ENCODE measurements around the gene CDK5R2.

Gene CDK5R2

GRCh38 chr2:219001577-219002394 lies 42.3 kb downstream of the CDK5R2 start:
- Histone ChIP-seq H3K4me1 (ENCODE audit: control insufficient read depth in 1 of 2, insufficient read depth in 2 of 2, low read length in 2 of 2) (peaks cover 9 to 19% of the 10 kb centered on the region in 2 donors), H3K9me3 (ENCODE audit: control insufficient read depth in 1 of 2, low read length in 2 of 2) (no peaks in the 10 kb centered on the region), H3K9ac (ENCODE audit: low read depth in 1 of 2, low read length in 2 of 2) (peak overlapping the region; percentile 57 to 71), H3K27ac (ENCODE audit: low read depth, low read length) (peak overlapping the region; percentile 50), H3K4me3 (ENCODE audit: low read depth in 1 of 2, low read length in 2 of 2) (peak overlapping the region; percentile 57 to 61), H3K36me3 (ENCODE audit: control insufficient read depth in 1 of 2, insufficient read depth in 2 of 2, low read length in 2 of 2) (no peaks in the 10 kb centered on the region), H3K27me3 (ENCODE audit: control insufficient read depth in 1 of 2, insufficient read depth in 2 of 2, low read length in 2 of 2) (peaks cover 54 to 56% of the 10 kb centered on the region in 2 donors)

- peak overlapping the region; percentile 48 to 57 for H3K9ac ChIP-seq (ENCODE audit: low read depth in 1 of 2, low read length in 2 of 2)
- H3K4me1 ChIP-seq (ENCODE audit: control insufficient read depth in 1 of 2, insufficient read depth in 2 of 2, low read length in 2 of 2) = peaks cover 9 to 19% of the 10 kb centered on the region in 2 donors
- H3K9me3 ChIP-seq (ENCODE audit: control insufficient read depth in 1 of 2, low read length in 2 of 2) = no peaks in the 10 kb centered on the region
- no peaks in the 10 kb centered on the region for H3K36me3 ChIP-seq (ENCODE audit: control insufficient read depth in 1 of 2, insufficient read depth in 2 of 2, low read length in 2 of 2)
- peak overlapping the region; percentile 57 to 61 for H3K4me3 ChIP-seq (ENCODE audit: low read depth in 1 of 2, low read length in 2 of 2)
- peaks cover 54 to 56% of the 10 kb centered on the region in 2 donors for H3K27me3 ChIP-seq (ENCODE audit: control insufficient read depth in 1 of 2, insufficient read depth in 2 of 2, low read length in 2 of 2)
- peak overlapping the region; percentile 50 for H3K27ac ChIP-seq (ENCODE audit: low read depth, low read length)
Observed at GRCh38 chr2:219002395-219003266, 43.2 kb downstream of the CDK5R2 start.

- Histone ChIP-seq H3K9ac (ENCODE audit: low read depth in 1 of 2, low read length in 2 of 2) (no peak overlapping the region), H3K36me3 (ENCODE audit: control insufficient read depth in 1 of 2, insufficient read depth in 2 of 2, low read length in 2 of 2) (no peaks in the 10 kb centered on the region), H3K27ac (ENCODE audit: low read depth, low read length) (no peak overlapping the region), H3K9me3 (ENCODE audit: control insufficient read depth in 1 of 2, low read length in 2 of 2) (no peaks in the 10 kb centered on the region), H3K27me3 (ENCODE audit: control insufficient read depth in 1 of 2, insufficient read depth in 2 of 2, low read length in 2 of 2) (peaks cover 54 to 56% of the 10 kb centered on the region in 2 donors), H3K4me3 (ENCODE audit: low read depth in 1 of 2, low read length in 2 of 2) (peak overlapping the region; percentile 51 to 61), H3K4me1 (ENCODE audit: control insufficient read depth in 1 of 2, insufficient read depth in 2 of 2, low read length in 2 of 2) (peaks cover 9 to 19% of the 10 kb centered on the region in 2 donors)
Observed at GRCh38 chr2:219003267-219003634, 43.8 kb downstream of the CDK5R2 start.

- H3K36me3 ChIP-seq (ENCODE audit: control insufficient read depth in 1 of 2, insufficient read depth in 2 of 2, low read length in 2 of 2) = no peaks in the 10 kb centered on the region
- H3K4me3 ChIP-seq (ENCODE audit: low read depth in 1 of 2, low read length in 2 of 2) = no peak overlapping the region
- H3K27ac ChIP-seq (ENCODE audit: low read depth, low read length) = no peak overlapping the region
- peaks cover 9 to 19% of the 10 kb centered on the region in 2 donors for H3K4me1 ChIP-seq (ENCODE audit: control insufficient read depth in 1 of 2, insufficient read depth in 2 of 2, low read length in 2 of 2)
- H3K9me3 ChIP-seq (ENCODE audit: control insufficient read depth in 1 of 2, low read length in 2 of 2) = no peaks in the 10 kb centered on the region
- H3K9ac ChIP-seq (ENCODE audit: low read depth in 1 of 2, low read length in 2 of 2) = no peak overlapping the region
- peaks cover 54 to 56% of the 10 kb centered on the region in 2 donors for H3K27me3 ChIP-seq (ENCODE audit: control insufficient read depth in 1 of 2, insufficient read depth in 2 of 2, low read length in 2 of 2)
Observed at GRCh38 chr2:219003979-219004378, 44.5 kb downstream of the CDK5R2 start.

- Histone ChIP-seq H3K4me3 (ENCODE audit: low read depth in 1 of 2, low read length in 2 of 2) (no peak overlapping the region), H3K4me1 (ENCODE audit: control insufficient read depth in 1 of 2, insufficient read depth in 2 of 2, low read length in 2 of 2) (no peaks in the 10 kb centered on the region), H3K9me3 (ENCODE audit: control insufficient read depth in 1 of 2, low read length in 2 of 2) (no peaks in the 10 kb centered on the region), H3K36me3 (ENCODE audit: control insufficient read depth in 1 of 2, insufficient read depth in 2 of 2, low read length in 2 of 2) (no peaks in the 10 kb centered on the region), H3K9ac (ENCODE audit: low read depth in 1 of 2, low read length in 2 of 2) (no peak overlapping the region), H3K27ac (ENCODE audit: low read depth, low read length) (no peak overlapping the region), H3K27me3 (ENCODE audit: control insufficient read depth in 1 of 2, insufficient read depth in 2 of 2, low read length in 2 of 2) (peaks cover 9 to 16% of the 10 kb centered on the region in 2 donors)
Observed at GRCh38 chr2:219009294-219009693, 49.8 kb downstream of the CDK5R2 start.

- H3K27me3 ChIP-seq (ENCODE audit: control insufficient read depth in 1 of 2, insufficient read depth in 2 of 2, low read length in 2 of 2) = peaks cover 6 to 18% of the 10 kb centered on the region in 2 donors
- no peaks in the 10 kb centered on the region for H3K36me3 ChIP-seq (ENCODE audit: control insufficient read depth in 1 of 2, insufficient read depth in 2 of 2, low read length in 2 of 2)
- no peak overlapping the region for H3K27ac ChIP-seq (ENCODE audit: low read depth, low read length)
- no peaks in the 10 kb centered on the region for H3K9me3 ChIP-seq (ENCODE audit: control insufficient read depth in 1 of 2, low read length in 2 of 2)
- H3K4me3 ChIP-seq (ENCODE audit: low read depth in 1 of 2, low read length in 2 of 2) = no peak overlapping the region
- no peak overlapping the region for H3K9ac ChIP-seq (ENCODE audit: low read depth in 1 of 2, low read length in 2 of 2)
- no peaks in the 10 kb centered on the region for H3K4me1 ChIP-seq (ENCODE audit: control insufficient read depth in 1 of 2, insufficient read depth in 2 of 2, low read length in 2 of 2)
Observed at GRCh38 chr2:219010162-219010756, 50.8 kb downstream of the CDK5R2 start.

- Histone ChIP-seq H3K36me3 (ENCODE audit: control insufficient read depth in 1 of 2, insufficient read depth in 2 of 2, low read length in 2 of 2) (no peaks in the 10 kb centered on the region), H3K9ac (ENCODE audit: low read depth in 1 of 2, low read length in 2 of 2) (no peak overlapping the region), H3K4me3 (ENCODE audit: low read depth in 1 of 2, low read length in 2 of 2) (no peak overlapping the region), H3K27ac (ENCODE audit: low read depth, low read length) (no peak overlapping the region), H3K4me1 (ENCODE audit: control insufficient read depth in 1 of 2, insufficient read depth in 2 of 2, low read length in 2 of 2) (no peaks in the 10 kb centered on the region), H3K27me3 (ENCODE audit: control insufficient read depth in 1 of 2, insufficient read depth in 2 of 2, low read length in 2 of 2) (peaks cover 3 to 12% of the 10 kb centered on the region in 2 donors), H3K9me3 (ENCODE audit: control insufficient read depth in 1 of 2, low read length in 2 of 2) (no peaks in the 10 kb centered on the region)
Observed at GRCh38 chr2:219010873-219011272, 51.4 kb downstream of the CDK5R2 start.
